Measurements from ENCODE around the gene ATF5.
A peak's percentile ranks its signal among the peaks of the same experiment; 100 is the strongest.
"Not testable (repeated sequence)": the region's sequence is repeated elsewhere in the genome, so short reads cannot be mapped to it uniquely, and the experiment has no call there.

The ATF5 gene

GRCh38 chr19:49924004-49924880, 4.8 kb upstream of the ATF5 start:
- no peak for DNase-seq

DNA sequence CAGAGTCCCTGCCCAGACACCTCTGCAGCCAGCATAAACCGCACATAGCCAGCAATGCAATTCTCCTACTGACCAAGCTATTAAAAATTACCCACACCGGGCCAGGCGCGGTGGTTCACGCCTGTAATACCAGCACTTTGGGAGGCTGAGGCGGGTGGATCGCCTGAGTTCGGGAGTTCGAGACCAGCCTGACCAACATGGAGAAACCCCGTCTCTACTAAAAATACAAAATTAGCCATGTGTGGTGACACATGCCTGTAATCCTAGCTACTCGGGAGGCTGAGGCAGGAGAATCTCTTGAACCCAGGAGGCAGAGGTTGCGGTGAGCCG, 4.2 kb upstream of the ATF5 start:
- DNase-seq, result not testable (repeated sequence)

DNA sequence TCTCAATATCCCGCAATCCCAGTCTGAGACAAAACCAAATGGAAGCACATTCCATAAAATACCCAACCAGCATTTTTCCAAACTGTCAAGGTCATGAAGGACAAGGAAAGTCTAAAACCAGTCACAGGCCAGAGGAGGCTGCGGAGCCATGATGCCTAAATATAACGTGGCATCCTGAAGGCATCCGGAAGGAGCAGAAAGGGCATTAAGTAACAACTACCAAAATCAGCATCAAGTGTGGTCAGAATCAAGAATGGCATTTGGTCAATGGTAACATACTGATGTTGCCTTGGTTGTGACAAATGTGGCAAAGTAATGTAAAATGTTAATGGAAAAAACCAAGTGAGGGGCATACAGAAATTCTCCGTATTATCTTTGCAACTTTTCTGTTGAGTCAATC, 3.5 kb upstream of the ATF5 start:
- no peak for DNase-seq

- no peak for DNase-seq
These were observed 2.5 kb upstream of the ATF5 start for GRCh38 chr19:49926515-49926914.

- DNase-seq, result no peak
These were observed 1.3 kb upstream of the ATF5 start for GRCh38 chr19:49927526-49928264.

GRCh38 chr19:49929611-49930482, 842 bp downstream of the ATF5 start:
- DNase-seq, result peak; percentile 96

GRCh38 chr19:49930483-49931011, 1.5 kb downstream of the ATF5 start:
- peak; percentile 37 for DNase-seq

DNA sequence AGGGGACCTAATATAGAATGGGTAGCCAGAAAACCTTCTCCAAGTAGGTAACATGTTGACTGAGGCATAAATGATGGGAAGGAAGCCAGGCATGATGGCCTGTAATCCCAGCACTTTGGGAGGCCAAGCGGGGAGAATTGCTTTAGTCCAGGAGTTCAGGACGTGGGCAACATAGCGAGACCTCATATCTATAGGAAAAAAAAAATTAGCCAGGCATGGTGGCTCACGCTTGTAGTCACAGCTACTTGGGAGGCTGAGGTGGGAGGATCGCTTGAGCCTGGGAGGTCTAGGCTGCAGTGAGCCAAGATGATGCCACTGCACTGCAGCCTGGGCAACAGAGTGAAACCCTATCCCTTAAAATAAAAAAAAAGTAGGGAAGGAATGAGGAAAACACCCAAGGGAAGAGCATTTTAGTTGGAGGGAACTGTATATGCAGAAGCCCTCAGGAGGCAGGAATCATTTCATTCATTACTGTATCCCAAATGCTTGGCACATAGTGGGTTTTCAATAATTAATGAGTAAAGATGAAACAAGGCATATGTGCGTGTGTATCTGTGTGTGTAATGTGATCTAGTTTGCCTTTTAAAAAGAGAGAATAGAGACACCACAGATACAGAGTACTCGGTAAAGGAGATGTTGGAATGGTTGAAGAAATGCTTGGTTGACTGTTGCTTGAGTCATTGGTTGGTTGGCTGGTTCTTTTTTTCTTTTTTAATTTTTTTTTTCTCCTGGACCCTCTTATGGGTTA, 2.5 kb downstream of the ATF5 start:
- no peak for DNase-seq

DNA sequence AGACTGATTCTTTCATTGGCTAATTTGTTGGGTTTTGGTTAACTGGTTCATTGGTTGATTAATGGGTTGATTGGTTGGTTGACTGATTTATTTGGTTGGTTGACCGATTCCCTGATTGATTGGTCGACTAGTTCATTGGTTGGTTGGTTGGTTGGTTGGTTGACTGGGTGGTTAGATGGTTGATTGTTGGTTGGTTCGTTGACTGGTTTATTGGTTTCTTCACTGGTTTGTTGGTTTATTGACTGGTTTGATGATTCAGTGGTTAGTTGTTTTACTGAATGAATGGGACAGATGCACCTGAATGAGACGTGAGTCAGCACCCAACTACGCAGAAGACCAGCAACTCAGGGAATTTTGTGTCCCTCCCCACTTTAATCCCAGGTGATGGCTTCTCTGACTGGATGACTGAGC, 3.0 kb downstream of the ATF5 start:
- no peak for DNase-seq

DNA sequence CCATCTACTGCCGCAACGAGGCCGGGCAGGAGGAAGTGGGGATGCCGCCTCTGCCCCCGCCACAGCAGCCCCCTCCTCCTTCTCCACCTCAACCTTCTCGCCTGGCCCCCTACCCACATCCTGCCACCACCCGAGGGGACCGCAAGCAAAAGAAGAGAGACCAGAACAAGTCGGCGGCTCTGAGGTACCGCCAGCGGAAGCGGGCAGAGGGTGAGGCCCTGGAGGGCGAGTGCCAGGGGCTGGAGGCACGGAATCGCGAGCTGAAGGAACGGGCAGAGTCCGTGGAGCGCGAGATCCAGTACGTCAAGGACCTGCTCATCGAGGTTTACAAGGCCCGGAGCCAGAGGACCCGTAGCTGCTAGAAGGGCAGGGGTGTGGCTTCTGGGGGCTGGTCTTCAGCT, 3.7 kb downstream of the ATF5 start:
- peak; percentile 39 for DNase-seq

GRCh38 chr19:49933643-49934042, 4.6 kb downstream of the ATF5 start:
- DNase-seq, result no peak

- no peak for DNase-seq
These were observed 7.5 kb downstream of the ATF5 start for GRCh38 chr19:49936549-49936948.

DNA sequence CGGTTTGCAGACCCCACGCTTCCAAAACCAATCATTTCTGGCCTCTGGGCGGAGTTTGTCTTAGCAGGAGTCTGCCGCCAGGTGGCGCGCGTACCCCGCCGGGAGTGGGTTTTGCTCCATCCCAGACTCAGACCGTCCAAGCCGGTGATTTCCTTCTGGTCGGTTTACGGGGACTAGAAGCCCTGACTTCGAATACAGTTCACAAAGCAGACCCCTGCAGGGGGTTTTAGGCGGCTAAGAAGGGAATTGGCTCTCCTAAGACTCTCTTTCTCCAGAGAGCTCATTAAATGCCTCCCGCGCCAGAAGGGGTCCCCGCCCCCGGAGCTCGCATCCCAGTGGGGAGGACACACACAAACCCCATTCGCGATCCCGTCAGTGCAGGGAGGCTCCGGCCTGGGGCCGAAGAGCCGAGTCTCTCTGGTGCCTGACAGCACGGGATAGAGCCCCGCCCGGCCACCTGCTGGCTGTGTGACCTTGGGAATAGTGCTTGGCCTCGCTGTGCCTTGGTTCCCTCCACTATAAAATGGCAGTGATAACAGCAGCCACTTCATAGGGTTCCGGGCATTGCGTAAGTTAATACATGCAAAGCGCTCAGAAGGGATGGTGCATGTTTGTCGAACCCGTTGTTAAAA, 8.9 kb downstream of the ATF5 start:
- DNase-seq, result peak; percentile 87

- DNase-seq, result no peak
These were observed 9.7 kb downstream of the ATF5 start for GRCh38 chr19:49938662-49939061.

DNA sequence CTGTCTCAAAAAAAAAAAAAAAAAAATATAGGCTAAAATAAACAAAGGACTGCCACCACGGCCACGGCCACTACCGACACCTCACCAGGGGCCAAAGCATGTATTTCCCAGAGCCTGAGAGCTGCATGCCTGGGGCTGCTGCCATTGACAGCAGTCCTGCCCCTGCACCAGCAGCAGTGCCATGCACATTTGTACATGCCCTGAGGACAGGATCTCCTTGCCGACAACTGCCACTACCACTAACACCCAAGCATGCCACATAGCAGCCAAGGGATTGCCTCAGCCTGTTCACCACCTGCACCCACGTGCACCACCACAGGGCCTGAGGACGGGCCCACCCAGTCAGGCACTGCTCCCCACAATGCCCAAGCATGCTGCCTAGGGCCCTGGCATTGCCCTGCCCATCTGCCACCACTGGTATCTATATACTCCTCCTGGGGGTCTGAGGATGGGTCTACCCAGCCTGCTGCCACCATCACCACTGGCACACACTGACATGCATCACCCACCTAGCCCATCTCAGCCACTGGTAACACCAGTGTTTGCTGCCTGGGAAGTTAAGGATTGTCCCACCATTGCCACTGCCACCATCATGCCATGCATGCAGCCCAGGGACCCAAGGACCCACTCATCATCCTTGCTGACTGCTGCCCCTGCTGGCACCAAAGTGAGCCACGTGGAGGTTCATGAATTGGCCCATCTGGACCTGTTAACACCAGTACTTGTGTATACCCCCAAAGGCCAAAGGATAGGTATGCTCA, 10.9 kb downstream of the ATF5 start:
- peak; percentile 25 for DNase-seq

- no peak for DNase-seq
These were observed 11.4 kb downstream of the ATF5 start for GRCh38 chr19:49940482-49940791.

GRCh38 chr19:49944567-49944966, 15.6 kb downstream of the ATF5 start:
- peak; percentile 25 for DNase-seq

DNA sequence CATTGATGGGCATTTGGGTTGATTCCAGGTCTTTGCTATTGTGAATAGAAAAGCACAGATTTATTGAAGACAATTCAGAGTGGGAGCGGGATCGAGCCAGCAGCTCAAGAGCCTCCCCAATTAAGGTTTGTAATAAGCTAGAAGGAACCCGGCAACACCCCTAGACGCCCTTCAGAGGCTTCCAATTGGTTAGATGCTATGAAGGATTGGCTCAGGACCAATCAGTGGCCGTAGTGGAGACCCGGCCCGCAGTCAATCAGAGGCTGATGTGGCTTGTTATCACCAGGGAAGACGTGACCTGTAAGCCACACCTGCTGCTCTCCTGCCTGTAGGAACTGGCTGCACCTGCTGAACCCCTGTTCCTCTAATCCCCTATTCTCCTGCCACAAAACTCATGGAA, 17.4 kb downstream of the ATF5 start:
- no peak for DNase-seq

DNA sequence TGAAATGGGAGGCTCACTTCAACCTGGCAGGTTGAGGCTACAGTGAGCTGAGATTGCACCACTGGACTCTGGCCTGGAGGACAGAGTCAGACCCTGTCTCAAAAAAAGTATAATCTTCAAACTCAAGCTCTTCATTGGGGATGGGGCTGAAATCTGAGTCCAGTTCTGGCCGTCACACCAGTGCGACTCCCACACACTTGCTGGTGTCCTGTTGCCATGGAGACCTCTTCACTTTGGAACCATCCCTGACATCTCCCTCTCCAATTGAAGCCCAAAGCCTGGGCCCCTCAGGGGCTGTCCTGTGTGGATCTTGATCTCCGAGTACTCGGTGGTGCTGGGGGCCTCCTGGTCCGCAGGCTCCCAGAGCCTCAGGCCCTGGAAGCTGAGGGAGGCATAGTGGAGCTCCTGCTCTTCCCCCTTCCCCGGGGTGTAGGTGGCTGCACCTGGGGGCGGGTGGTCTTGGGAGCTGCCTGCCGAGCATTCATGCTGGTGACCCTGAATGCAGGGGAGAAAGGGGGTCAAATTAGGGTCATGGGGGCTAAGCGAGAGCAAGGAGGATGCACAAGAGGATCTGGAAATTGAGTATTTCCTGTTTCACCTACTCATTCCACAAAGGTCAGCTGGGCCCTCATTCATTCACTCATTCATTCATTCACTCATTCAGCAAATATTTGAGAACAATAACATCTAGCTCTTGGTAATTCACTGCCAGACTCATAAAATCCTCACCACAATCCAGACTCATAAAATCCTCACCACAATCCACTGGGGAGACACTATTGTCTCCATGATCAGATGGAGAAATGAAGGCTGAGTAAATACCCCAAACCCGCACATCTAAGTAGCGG, 21.0 kb downstream of the ATF5 start:
- no peak for DNase-seq

DNA sequence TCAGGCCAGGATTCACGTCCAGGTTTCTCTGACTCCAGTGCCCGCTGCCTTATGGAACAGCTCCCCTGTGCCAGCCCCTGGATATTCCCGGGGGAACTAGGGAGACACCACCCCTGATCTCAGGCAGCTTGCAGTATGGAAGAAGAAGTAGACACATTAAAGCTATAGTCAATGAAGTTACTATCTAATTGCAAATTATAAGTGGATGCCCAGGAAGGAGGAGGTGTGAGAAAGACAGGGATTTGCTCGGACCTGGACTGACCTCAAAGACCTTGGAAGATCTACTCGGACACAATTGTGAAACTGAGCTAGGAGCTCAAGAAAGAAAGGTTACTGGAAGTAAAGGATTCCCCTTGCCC, 21.6 kb downstream of the ATF5 start:
- no peak for DNase-seq

All from activated CD4-positive, alpha-beta T cell treated with anti-CD3 and anti-CD28 coated beads for 48 hours (primary cell).